ENCODE results near the gene ATP5IF1.

Gene ATP5IF1

DNA sequence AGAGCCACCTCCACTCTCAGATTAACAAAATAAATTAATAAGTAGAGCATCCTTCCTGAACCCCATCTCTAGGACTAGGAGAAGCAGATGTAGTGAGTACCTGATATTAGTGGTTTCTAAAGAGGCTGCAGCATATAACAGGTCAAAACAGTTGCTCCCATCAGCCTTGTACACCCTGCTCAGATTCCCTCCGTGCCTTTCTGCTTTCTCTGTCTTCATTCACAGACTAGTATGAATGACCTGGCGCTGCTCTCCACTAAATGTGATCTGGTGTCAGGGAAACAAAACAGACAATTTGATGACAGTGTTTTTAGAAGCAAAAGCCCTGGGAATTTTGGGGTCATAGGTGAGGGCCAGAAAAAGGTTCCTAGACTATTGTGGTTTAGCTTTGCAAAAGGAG, 31.7 kb downstream of the ATP5IF1 start:
- no peak for DNase-seq

DNA sequence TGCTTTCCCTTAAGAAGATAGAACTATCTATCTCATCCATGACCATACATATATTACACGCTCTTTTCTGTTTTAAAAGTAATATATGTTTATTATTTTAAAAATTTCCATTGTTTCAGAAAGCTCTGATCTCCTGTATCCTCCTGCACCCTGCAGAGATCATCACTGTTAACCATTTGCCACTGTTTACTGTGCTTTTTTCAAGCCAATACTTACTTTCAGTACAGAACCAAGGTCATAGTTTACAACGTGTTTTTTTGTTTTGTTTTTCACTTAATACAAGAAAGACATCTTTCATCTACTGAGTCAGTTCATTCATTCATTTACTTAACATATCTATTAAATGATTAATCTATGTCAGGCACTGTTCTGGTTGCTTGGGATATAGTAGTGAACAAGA, 33.6 kb downstream of the ATP5IF1 start:
- DNase-seq, result no peak

DNA sequence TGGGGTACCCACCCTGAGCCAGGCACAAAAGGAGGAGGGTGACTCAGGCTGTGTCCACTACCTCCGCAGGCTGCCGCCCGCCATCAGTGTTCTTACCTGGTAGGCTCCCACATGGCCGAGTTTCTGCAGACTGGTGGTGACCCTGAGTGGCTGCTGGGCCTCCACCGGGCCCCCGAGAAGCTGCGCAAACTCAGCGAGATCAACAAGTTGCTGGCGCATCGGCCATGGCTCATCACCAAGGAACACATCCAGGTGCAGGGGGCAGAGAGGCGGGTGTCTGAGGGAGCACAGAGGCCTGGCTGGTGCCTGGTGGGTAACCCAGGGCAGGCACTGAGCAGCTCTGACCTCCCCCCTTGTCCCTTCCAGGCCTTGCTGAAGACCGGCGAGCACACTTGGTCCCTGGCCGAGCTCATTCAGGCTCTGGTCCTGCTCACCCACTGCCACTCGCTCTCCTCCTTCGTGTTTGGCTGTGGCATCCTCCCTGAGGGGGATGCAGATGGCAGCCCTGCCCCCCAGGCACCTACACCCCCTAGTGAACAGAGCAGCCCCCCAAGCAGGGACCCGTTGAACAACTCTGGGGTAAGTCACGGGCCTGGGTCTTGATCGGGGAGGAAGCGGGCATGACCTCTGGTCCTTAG, 36.4 kb downstream of the ATP5IF1 start:
- no peak for DNase-seq

DNA sequence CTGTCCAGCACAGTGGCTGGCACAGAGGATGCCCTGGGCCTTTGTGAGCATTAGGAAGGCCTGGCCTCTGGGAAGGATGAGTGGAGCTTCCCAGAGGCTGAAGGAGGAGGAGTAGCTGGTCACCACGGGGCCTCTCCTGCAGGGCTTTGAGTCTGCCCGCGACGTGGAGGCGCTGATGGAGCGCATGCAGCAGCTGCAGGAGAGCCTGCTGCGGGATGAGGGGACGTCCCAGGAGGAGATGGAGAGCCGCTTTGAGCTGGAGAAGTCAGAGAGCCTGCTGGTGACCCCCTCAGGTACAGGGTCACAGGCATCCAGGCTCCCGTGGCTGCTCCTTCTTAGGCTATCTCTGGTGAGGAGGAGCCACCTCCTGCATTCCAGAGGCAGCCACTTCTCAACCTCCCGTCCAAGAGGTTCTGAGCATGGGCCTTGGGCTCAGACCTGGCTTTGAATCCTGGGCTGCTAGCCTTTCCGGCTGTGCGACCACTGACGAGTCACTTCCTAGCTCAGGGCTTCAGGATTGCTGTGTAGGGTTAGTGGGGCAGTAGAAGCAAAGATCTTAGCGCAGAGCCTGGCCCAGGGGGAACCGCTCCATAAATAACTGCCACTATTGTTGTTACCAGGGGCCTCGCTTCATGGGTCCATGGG, 37.4 kb downstream of the ATP5IF1 start:
- no peak for DNase-seq

DNA sequence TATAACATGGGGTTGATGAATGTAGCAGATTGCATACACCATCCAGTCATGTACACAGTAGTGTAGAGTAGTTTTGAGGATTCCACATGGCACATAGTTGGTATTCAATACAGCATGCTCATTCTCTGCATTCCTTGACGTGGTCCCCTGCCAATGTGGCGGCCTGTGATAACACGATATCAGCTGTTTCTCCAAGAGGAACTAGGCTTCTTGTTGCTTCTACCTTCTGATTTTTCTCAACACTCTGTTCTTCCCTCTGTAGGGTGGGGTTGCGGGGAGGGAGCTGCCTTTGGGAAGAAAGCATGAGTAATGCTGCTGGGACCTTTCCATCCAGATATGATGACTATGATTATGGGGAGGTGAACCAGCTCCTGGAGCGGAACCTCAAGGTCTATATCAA, 42.8 kb downstream of the ATP5IF1 start:
- DNase-seq, result no peak

DNA sequence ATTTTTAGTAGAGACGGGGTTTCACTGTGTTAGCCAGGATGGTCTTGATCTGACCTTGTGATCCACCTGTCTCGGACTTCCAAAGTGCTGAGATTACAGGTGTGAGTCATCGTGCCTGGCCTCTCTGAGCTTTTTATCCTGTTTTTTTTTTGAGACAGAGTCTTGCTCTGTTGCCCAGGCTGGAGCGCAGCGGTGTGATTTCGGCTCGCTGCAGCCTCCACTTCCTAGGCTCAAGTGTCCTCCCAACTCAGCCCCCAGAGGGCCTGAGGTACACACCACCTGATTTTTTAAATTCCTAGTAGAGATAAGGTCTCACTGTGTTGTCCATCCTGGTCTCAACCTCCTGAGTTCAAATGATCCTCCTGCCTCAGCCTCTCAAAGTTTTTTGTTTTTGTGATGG, 43.8 kb downstream of the ATP5IF1 start:
- DNase-seq, result no peak

DNA sequence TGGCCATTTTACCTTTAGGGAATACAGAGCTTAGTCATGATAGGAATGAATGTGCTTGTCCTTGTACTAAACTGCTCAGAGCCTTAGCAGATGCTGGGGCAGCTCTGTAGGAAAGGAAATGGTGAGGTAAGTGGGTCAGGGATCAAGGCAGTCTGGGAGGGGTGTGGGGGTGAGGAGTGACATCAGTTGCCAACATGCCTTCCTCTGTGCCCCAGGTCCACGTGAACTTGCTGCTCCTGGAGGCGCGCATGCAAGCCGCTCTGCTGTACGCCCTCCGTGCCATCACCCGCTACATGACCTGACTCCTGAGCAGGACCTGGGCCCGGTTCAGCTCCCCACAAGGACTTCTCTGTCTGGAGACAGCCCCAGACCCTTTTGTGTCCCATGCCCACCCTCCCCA, 44.6 kb downstream of the ATP5IF1 start:
- no peak for DNase-seq

DNA sequence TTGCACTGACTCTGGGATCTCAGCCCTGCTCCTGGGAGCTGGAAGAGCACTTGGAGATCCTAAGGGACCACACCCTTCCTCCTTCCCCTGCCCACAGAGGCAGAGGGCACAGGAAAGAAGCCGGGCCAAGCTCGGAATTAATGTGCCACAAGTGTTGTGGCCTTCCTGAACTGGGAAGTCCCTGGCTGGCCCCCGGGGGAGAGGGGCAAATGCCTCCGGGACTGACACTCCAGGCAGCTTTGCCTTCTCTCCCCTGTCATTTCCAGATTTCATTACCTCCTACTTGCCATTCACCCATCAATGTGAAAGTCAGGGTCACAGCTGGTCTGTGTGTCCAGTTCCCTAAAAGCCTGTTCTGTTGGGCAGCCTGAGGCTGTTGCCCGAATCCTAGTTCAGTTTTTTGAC, 45.1 kb downstream of the ATP5IF1 start:
- no peak for DNase-seq

DNA sequence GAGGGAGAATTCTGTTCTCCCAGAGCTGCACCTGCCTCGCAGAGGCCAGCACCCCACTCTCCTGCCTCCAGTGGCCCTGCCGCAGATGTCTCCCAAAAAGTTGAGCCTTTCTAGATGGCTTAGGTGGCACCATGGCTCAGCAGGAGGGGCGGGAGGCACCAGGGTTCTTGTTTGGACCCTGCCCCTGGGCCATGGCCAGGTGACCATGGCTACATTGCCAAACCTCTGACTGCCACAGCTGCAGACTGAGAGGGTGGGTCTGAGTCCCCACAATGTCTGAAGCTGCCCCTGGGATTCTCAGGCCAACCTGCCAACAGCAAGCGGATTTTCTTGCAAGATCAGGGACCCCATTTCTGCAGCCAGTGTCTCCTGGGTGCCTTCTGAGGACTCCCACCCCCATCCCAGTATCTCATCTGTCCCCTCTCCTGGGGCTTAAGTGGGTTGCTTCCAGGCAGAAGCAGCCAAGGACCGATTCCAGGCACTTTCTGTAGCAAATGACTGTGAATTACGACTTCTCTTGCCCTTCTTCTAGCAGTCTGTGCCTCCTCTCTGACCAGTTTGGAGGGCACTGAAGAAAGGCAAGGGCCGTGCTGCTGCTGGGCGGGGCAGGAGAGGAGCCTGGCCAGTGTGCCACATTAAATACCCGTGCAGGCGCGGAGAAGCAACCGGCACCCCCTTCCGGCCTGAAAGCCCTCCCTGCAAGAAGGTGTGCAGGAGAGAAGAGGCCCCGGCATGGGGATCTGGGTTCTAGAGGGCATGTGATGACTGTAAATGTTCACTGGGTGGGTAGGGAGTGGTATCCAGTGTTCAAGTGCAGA, 45.9 kb downstream of the ATP5IF1 start:
- DNase-seq, result no peak

DNA sequence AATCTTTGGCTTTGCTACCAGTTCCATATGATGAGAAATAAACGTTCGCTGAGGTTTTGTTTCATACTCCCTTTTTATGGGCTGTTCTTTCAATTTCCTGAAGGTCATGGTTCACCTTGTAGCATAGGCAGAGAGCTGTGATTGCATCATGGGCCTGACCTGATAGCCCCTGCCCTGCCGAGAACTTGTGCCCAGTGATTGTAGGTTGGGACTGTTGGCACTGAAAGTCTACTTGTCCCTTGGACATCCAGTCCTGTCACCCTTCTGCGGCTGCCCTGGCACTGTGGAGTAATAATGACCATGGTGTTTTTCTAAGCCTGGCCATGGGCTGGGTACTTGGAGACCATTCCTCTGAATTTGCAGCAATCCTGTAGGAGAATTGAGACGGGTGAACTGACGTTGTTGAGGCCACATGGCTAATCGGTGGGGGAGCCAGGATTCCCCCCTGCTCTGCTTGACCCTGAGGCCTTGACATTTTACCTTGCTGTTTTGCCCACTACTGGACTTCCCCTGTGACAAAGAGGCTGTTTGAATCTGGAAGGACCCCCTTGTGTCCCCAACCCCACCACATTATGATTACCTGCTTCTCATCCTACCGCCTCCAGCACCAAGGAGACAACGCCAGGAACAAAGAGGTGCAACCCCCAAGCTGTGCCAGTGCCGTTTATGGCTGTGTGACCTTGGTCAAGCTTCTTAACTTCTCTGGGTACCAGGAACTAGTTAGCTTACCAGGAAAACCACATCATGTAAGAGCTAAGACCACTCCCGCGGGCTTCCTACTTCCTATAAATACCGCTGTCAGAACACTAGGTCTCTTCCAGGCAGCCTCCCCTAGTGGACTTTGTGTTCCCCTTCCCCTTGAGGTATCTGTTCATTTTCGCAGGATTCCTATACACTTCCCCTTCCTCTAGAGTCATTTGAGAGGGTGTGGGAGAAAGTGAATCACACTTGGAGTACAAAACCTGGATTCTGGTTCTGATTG, 46.8 kb downstream of the ATP5IF1 start:
- no peak for DNase-seq

DNA sequence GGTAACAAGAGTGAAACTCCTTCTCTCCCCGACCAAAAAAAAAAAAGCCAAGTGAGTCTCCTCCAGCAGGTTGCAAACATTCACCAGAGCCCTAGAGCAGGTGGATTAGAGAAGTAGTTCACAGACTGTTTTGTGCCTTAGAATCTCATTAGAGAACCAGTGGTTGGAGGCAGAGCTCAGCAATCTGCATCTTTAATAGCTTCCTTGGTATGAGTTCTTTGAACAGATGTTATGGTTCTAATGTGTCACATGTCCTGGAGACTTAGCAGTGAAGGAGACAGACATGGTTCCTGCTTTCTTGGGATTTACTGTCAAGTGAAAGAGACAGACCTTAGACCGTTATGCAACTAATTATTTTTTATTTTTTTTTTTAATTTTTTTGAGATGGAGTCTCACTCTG, 50.2 kb downstream of the ATP5IF1 start:
- DNase-seq, result no peak

Data from stimulated activated naive CD4-positive, alpha-beta T cell treated with Interleukin-2 at 50 U/mL for 16 hours (primary cell).